H1 (cell line): ENCODE measurements around the gene COMMD7. TPM values are rescaled to one million over a fixed set of nuclear protein-coding genes. Genes with fewer than 3 reads are reported as not detected.
A peak's percentile ranks its signal among the peaks of the same experiment; 100 is the strongest.

ENCODE experiments used
- CBX8 ChIP-seq: fragments of 300-800, 300-1000 bp; sonication (generic); IDR thresholded peaks from 2 replicates; pipeline ENCODE4 v1.7.1; 2016; ENCODE audit warnings: low read depth, low read length, borderline replicate concordance
- EZH2 ChIP-seq: fragments of 200-600 bp; sonication (generic); IDR thresholded peaks from 2 replicates; pipeline ENCODE4 v1.7.1; 2012; ENCODE audit warnings: low read depth, mild to moderate bottlenecking, moderate library complexity, low read length, inconsistent platforms; ENCODE audit not compliant: severe bottlenecking
- POLR2A ChIP-seq, 2 experiments: IDR thresholded peaks; 1 replicate in 1 of 2; 2 replicates in 1 of 2; pipeline ENCODE4 v1.6.1; 2011; ENCODE audit warnings: low read depth in 2 of 2, low read length in 2 of 2, mild to moderate bottlenecking in 2 of 2; ENCODE audit errors: control extremely low read depth in 1 of 2
- POLR2AphosphoS5 ChIP-seq: IDR thresholded peaks from 2 replicates; pipeline ENCODE4 v1.6.1; 2011; ENCODE audit warnings: low read depth, low read length
- SIX5 ChIP-seq: IDR thresholded peaks from 2 replicates; pipeline ENCODE4 v1.6.1; 2011; ENCODE audit warnings: mild to moderate bottlenecking, low read depth, low read length
- polyA plus RNA-seq, 7 experiments: library from polyadenylated mRNA; depleted of rRNA in 3 of 7; stranded (reverse) in 5 of 7; unstranded in 2 of 7; fragments of >200 nt in 5 of 7; fragments of 200-250 nt in 2 of 7; gene quantifications; 1 replicate in 5 of 7; 2 replicates in 1 of 7; 4 replicates in 1 of 7; pipeline versions ENCODE4 v1.2.1 to v1.2.3, GENCODE V29; 2011 to 2013; ENCODE audit warnings: missing spikeins in 2 of 7, mixed read lengths in 2 of 7
- total RNA-seq: library from RNA; stranded (reverse); fragmentation: NEBNext Ultra II Directional; extraction: Animal tissue kit (Norgen Biotek cat#: 25700); gene quantifications from 2 replicates; pipeline ENCODE4 v1.2.1, GENCODE V29; 2021
- TF ChIP-seq, protein P1 (sequence below): fragments of 300-600 bp; sonication (generic); IDR thresholded peaks from 2 replicates; pipeline ENCODE4 v1.7.1; 2012; ENCODE audit warnings: low read length, moderate library complexity, mild to moderate bottlenecking, inconsistent platforms; ENCODE audit not compliant: insufficient replicate concordance
- TF ChIP-seq, protein P2 (sequence below), 3 experiments: IDR thresholded peaks; 1 replicate in 2 of 3; 2 replicates in 1 of 3; pipeline versions ENCODE4 v1.5.1 to v1.6.1; 2011; ENCODE audit warnings: low read length in 3 of 3, mild to moderate bottlenecking in 3 of 3, inconsistent platforms in 2 of 3, low read depth in 1 of 3, moderate library complexity in 1 of 3; ENCODE audit not compliant: insufficient read depth in 1 of 3; ENCODE audit errors: control extremely low read depth in 1 of 3

COMMD7 gene
- total and polyA plus RNA-seq, 2 of the 8 experiments (the other 6 are each of a cell fraction or from before 2014, with no cell fraction given): 39.4 to 48.9 TPM

DNA sequence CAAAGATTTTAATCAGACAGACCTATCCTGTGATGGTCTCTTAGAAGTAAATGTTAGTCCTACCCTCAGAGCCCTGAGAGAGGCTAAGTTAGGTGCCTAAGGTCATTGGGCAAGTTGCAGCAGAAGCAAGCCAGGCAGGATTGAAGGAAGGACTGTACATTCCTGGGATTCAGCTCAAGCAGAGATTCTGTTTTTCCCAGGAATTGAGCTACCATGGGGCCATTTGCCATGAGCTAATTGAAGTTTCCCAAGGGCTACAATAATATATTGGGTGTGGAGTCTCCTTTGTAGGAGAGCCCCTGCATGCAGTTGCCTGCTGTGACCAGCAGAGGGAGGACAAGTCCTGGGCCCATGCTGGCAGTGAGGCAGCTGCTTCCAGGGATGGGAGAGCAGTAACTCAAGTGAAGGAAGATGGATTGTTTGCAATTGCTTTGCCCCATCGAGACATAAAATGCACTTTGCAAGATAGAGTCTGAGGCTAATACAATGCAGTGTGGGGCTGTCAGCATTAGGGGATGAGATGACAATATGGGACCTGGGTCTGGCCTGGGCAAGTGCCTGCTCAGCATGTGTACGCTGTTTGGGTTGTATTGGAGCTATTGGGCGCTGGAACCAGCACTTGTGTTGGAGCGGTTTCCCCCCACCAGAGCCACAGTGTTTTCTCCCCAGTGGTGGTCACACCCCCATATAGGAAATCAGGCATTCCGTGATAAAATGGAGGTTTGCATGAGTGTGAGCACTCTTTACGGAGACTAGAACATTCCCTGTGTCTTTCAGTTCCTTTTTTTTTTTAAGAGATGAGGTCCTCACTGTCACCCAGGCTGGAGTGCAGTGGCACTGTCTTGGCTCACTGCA lies 46.9 kb upstream of the COMMD7 start (continued):
- TF ChIP-seq, protein P1, sequence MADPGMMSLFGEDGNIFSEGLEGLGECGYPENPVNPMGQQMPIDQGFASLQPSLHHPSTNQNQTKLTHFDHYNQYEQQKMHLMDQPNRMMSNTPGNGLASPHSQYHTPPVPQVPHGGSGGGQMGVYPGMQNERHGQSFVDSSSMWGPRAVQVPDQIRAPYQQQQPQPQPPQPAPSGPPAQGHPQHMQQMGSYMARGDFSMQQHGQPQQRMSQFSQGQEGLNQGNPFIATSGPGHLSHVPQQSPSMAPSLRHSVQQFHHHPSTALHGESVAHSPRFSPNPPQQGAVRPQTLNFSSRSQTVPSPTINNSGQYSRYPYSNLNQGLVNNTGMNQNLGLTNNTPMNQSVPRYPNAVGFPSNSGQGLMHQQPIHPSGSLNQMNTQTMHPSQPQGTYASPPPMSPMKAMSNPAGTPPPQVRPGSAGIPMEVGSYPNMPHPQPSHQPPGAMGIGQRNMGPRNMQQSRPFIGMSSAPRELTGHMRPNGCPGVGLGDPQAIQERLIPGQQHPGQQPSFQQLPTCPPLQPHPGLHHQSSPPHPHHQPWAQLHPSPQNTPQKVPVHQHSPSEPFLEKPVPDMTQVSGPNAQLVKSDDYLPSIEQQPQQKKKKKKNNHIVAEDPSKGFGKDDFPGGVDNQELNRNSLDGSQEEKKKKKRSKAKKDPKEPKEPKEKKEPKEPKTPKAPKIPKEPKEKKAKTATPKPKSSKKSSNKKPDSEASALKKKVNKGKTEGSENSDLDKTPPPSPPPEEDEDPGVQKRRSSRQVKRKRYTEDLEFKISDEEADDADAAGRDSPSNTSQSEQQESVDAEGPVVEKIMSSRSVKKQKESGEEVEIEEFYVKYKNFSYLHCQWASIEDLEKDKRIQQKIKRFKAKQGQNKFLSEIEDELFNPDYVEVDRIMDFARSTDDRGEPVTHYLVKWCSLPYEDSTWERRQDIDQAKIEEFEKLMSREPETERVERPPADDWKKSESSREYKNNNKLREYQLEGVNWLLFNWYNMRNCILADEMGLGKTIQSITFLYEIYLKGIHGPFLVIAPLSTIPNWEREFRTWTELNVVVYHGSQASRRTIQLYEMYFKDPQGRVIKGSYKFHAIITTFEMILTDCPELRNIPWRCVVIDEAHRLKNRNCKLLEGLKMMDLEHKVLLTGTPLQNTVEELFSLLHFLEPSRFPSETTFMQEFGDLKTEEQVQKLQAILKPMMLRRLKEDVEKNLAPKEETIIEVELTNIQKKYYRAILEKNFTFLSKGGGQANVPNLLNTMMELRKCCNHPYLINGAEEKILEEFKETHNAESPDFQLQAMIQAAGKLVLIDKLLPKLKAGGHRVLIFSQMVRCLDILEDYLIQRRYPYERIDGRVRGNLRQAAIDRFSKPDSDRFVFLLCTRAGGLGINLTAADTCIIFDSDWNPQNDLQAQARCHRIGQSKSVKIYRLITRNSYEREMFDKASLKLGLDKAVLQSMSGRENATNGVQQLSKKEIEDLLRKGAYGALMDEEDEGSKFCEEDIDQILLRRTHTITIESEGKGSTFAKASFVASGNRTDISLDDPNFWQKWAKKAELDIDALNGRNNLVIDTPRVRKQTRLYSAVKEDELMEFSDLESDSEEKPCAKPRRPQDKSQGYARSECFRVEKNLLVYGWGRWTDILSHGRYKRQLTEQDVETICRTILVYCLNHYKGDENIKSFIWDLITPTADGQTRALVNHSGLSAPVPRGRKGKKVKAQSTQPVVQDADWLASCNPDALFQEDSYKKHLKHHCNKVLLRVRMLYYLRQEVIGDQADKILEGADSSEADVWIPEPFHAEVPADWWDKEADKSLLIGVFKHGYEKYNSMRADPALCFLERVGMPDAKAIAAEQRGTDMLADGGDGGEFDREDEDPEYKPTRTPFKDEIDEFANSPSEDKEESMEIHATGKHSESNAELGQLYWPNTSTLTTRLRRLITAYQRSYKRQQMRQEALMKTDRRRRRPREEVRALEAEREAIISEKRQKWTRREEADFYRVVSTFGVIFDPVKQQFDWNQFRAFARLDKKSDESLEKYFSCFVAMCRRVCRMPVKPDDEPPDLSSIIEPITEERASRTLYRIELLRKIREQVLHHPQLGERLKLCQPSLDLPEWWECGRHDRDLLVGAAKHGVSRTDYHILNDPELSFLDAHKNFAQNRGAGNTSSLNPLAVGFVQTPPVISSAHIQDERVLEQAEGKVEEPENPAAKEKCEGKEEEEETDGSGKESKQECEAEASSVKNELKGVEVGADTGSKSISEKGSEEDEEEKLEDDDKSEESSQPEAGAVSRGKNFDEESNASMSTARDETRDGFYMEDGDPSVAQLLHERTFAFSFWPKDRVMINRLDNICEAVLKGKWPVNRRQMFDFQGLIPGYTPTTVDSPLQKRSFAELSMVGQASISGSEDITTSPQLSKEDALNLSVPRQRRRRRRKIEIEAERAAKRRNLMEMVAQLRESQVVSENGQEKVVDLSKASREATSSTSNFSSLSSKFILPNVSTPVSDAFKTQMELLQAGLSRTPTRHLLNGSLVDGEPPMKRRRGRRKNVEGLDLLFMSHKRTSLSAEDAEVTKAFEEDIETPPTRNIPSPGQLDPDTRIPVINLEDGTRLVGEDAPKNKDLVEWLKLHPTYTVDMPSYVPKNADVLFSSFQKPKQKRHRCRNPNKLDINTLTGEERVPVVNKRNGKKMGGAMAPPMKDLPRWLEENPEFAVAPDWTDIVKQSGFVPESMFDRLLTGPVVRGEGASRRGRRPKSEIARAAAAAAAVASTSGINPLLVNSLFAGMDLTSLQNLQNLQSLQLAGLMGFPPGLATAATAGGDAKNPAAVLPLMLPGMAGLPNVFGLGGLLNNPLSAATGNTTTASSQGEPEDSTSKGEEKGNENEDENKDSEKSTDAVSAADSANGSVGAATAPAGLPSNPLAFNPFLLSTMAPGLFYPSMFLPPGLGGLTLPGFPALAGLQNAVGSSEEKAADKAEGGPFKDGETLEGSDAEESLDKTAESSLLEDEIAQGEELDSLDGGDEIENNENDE: no peak
- TF ChIP-seq, protein P2, sequence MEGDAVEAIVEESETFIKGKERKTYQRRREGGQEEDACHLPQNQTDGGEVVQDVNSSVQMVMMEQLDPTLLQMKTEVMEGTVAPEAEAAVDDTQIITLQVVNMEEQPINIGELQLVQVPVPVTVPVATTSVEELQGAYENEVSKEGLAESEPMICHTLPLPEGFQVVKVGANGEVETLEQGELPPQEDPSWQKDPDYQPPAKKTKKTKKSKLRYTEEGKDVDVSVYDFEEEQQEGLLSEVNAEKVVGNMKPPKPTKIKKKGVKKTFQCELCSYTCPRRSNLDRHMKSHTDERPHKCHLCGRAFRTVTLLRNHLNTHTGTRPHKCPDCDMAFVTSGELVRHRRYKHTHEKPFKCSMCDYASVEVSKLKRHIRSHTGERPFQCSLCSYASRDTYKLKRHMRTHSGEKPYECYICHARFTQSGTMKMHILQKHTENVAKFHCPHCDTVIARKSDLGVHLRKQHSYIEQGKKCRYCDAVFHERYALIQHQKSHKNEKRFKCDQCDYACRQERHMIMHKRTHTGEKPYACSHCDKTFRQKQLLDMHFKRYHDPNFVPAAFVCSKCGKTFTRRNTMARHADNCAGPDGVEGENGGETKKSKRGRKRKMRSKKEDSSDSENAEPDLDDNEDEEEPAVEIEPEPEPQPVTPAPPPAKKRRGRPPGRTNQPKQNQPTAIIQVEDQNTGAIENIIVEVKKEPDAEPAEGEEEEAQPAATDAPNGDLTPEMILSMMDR (IDR thresholded peaks at IDR 0.05; ENCODE audit: control extremely low read depth in 1 of 3, insufficient read depth in 1 of 3, low read depth in 1 of 3, low read length in 3 of 3): peak; percentile 75 to 97 (median 96)
- TF ChIP-seq POLR2AphosphoS5: peak; percentile 43
- no peak for TF ChIP-seq EZH2
- TF ChIP-seq CBX8: no peak
- no peak for TF ChIP-seq SIX5
- TF ChIP-seq POLR2A (IDR thresholded peaks at IDR 0.05; ENCODE audit: control extremely low read depth in 1 of 2, low read depth in 2 of 2, low read length in 2 of 2): peak in 1 of 2 experiments; percentile 74; a peak in 2 of 3 replicates
